ENCODE data around the gene NEB. TPM values are rescaled to one million over a fixed set of nuclear protein-coding genes. Genes with fewer than 3 reads are reported as not detected.

The NEB gene
- polyA plus RNA-seq, 1 donor from 2014 or later, result 0.38 TPM

DNA sequence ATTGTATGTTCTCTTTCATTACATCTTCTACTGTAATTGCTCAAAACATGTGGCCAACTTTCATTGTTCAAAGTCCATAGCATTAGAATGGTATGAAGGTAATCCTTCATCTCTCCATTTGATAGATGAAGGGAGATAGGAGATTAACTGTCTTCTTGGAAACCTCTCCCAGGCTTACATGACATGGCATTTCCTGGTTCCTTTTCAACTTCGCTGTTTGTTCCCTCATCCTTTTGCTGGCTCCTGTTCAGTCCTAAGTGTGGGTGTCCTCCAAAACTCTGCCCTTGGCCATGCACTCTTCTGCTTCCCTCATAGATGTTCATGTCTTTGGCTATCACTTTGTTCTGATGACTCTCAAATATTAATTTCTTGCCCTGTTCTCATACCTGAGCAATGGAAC lies 13.8 kb downstream of the NEB start:
- TF ChIP-seq MXI1 (conservative IDR thresholded peaks at IDR 0.05; ENCODE audit: poor library complexity, severe bottlenecking) (no peak), EP300 (conservative IDR thresholded peaks at IDR 0.05; ENCODE audit: poor library complexity, severe bottlenecking) (no peak), CTCF (IDR thresholded peaks at IDR 0.05; ENCODE audit: poor library complexity, severe bottlenecking) (no peak), EZH2 (IDR thresholded peaks at IDR 0.05; ENCODE audit: borderline replicate concordance, insufficient read depth, low read length, poor library complexity, severe bottlenecking) (no peak), POLR2AphosphoS5 (IDR thresholded peaks at IDR 0.05) (no peak), SMC3 (conservative IDR thresholded peaks at IDR 0.05; ENCODE audit: poor library complexity) (no peak), TAF1 (IDR thresholded peaks at IDR 0.05; ENCODE audit: low read depth) (no peak), RAD21 (conservative IDR thresholded peaks at IDR 0.05) (no peak)
- TF ChIP-seq, protein P1, sequence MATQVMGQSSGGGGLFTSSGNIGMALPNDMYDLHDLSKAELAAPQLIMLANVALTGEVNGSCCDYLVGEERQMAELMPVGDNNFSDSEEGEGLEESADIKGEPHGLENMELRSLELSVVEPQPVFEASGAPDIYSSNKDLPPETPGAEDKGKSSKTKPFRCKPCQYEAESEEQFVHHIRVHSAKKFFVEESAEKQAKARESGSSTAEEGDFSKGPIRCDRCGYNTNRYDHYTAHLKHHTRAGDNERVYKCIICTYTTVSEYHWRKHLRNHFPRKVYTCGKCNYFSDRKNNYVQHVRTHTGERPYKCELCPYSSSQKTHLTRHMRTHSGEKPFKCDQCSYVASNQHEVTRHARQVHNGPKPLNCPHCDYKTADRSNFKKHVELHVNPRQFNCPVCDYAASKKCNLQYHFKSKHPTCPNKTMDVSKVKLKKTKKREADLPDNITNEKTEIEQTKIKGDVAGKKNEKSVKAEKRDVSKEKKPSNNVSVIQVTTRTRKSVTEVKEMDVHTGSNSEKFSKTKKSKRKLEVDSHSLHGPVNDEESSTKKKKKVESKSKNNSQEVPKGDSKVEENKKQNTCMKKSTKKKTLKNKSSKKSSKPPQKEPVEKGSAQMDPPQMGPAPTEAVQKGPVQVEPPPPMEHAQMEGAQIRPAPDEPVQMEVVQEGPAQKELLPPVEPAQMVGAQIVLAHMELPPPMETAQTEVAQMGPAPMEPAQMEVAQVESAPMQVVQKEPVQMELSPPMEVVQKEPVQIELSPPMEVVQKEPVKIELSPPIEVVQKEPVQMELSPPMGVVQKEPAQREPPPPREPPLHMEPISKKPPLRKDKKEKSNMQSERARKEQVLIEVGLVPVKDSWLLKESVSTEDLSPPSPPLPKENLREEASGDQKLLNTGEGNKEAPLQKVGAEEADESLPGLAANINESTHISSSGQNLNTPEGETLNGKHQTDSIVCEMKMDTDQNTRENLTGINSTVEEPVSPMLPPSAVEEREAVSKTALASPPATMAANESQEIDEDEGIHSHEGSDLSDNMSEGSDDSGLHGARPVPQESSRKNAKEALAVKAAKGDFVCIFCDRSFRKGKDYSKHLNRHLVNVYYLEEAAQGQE (IDR thresholded peaks at IDR 0.05; ENCODE audit: borderline replicate concordance), result no peak
- no peak overlapping the region for H3K27ac ChIP-seq (ENCODE audit: low read length)
- no peak overlapping the region for H3K9ac ChIP-seq (ENCODE audit: low read length)
- no peaks in the 10 kb centered on the region for H3K9me3 ChIP-seq (ENCODE audit: low read length)
- no peaks in the 10 kb centered on the region for H3F3A ChIP-seq (ENCODE audit: insufficient read depth, low read length, poor library complexity, severe bottlenecking)
- H4K20me1 ChIP-seq (ENCODE audit: insufficient read depth), result no peaks in the 10 kb centered on the region
- H3K9me2 ChIP-seq (ENCODE audit: insufficient read depth, low read length), result no peaks in the 10 kb centered on the region
- H2AFZ ChIP-seq (ENCODE audit: low read depth, low read length), result no peak overlapping the region
- H3K27me3 ChIP-seq (ENCODE audit: insufficient read depth, low read depth, low read length), result no peaks in the 10 kb centered on the region
- no peaks in the 10 kb centered on the region for H3K79me2 ChIP-seq (replicated peaks; ENCODE audit: insufficient read depth, low read length)
- H3K36me3 ChIP-seq (ENCODE audit: insufficient read depth, low read length), result no peaks in the 10 kb centered on the region
- H3K4me2 ChIP-seq (ENCODE audit: low read length), result no peak overlapping the region
- H3K4me3 ChIP-seq (ENCODE audit: low read length), result no peak overlapping the region

DNA sequence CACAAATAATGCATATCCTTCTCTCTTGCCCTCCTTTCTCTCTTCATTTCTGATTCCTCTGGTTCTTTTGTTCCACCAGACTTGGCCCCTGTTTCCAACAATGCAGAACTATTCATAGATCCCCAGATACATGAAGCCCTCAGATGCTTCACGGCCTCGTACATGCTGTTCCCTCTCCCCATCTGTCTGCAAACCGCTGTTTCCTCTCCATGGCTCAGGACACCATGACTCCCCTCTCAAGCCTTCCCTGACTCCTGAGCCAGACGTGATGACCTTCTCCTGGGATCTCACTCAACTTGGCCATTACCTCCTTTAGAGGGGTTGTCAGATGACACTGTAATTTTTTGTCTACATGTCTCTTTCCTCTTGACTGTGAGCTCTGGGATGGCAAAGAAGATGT lies 15.5 kb downstream of the NEB start:
- Histone ChIP-seq H3K9me2 (ENCODE audit: insufficient read depth, low read length) (no peaks in the 10 kb centered on the region), H3K4me2 (ENCODE audit: low read length) (no peak overlapping the region), H2AFZ (ENCODE audit: low read depth, low read length) (no peak overlapping the region), H3F3A (ENCODE audit: insufficient read depth, low read length, poor library complexity, severe bottlenecking) (no peaks in the 10 kb centered on the region), H3K36me3 (ENCODE audit: insufficient read depth, low read length) (no peaks in the 10 kb centered on the region), H3K4me3 (ENCODE audit: low read length) (no peak overlapping the region), H4K20me1 (ENCODE audit: insufficient read depth) (no peaks in the 10 kb centered on the region), H3K27ac (ENCODE audit: low read length) (no peak overlapping the region), H3K9ac (ENCODE audit: low read length) (no peak overlapping the region), H3K27me3 (ENCODE audit: insufficient read depth, low read depth, low read length) (no peaks in the 10 kb centered on the region), H3K9me3 (ENCODE audit: low read length) (no peaks in the 10 kb centered on the region), H3K79me2 (replicated peaks; ENCODE audit: insufficient read depth, low read length) (no peaks in the 10 kb centered on the region)
- TF ChIP-seq TAF1 (IDR thresholded peaks at IDR 0.05; ENCODE audit: low read depth) (no peak), EZH2 (IDR thresholded peaks at IDR 0.05; ENCODE audit: borderline replicate concordance, insufficient read depth, low read length, poor library complexity, severe bottlenecking) (no peak), CTCF (IDR thresholded peaks at IDR 0.05; ENCODE audit: poor library complexity, severe bottlenecking) (no peak), EP300 (conservative IDR thresholded peaks at IDR 0.05; ENCODE audit: poor library complexity, severe bottlenecking) (no peak), RAD21 (conservative IDR thresholded peaks at IDR 0.05) (no peak), POLR2AphosphoS5 (IDR thresholded peaks at IDR 0.05) (no peak), MXI1 (conservative IDR thresholded peaks at IDR 0.05; ENCODE audit: poor library complexity, severe bottlenecking) (no peak), SMC3 (conservative IDR thresholded peaks at IDR 0.05; ENCODE audit: poor library complexity) (no peak)
- TF ChIP-seq, protein P1 (IDR thresholded peaks at IDR 0.05; ENCODE audit: borderline replicate concordance), result no peak
